Endothelial cell of umbilical vein (primary cell): ENCODE results near the gene TAF6. TPM values are rescaled to one million over a fixed set of nuclear protein-coding genes. Genes with fewer than 3 reads are reported as not detected.

Experiments
- BruUV-seq: library from RNA; stranded (reverse); fragments of 400-500 nt; replicated peaks from 2 replicates; lab custom pipeline; 2021; lab: Mats Ljungman, UMichigan
- CTCF ChIA-PET: fragments of 300-600, 350-600 bp; sonication (Branson Sonifier 250); formaldehyde crosslinking; loops from one replicate; lab custom pipeline; 2021; ENCODE audit warnings: antibody characterized with exemption, inconsistent platforms; lab: Charles Lee
- POLR2A ChIA-PET: fragments of 300-600, 350-600 bp; sonication (Branson Sonifier 250); formaldehyde crosslinking; loops from one replicate; lab custom pipeline; 2021; ENCODE audit warnings: antibody characterized with exemption, inconsistent platforms; lab: Charles Lee
- DNase-seq: peaks from one replicate; pipeline ENCODE4 v3.0.0-alpha.2; 2011; ENCODE audit warnings: low read depth, low spot score
- FAIRE-seq: peaks from 2 replicates; lab custom pipeline; 2011; peaks lifted over from hg19 to GRCh38; lab: Jason Lieb, UNC
- H2AFZ ChIP-seq: 2 replicates; pipeline ENCODE4 v1.6.0; 2012; ENCODE audit warnings: low read depth, low read length, control low read depth, inconsistent platforms
- H3K27ac ChIP-seq: 2 replicates; pipeline ENCODE4 v1.5.1; 2011; ENCODE audit warnings: low read depth, mild to moderate bottlenecking, control low read depth, low read length, moderate library complexity; ENCODE audit not compliant: insufficient read depth
- H3K27me3 ChIP-seq, 2 experiments: 2 replicates each; pipeline versions ENCODE4 v1.6.0 to v1.6.1; 2011; ENCODE audit warnings: low read length in 2 of 2, mixed read lengths in 1 of 2; ENCODE audit not compliant: control insufficient read depth in 2 of 2, insufficient read depth in 2 of 2
- H3K36me3 ChIP-seq, 2 experiments: 2 replicates in 1 of 2; 3 replicates in 1 of 2; pipeline ENCODE4 v1.5.1; 2011; ENCODE audit warnings: low read length in 2 of 2, mild to moderate bottlenecking in 1 of 2, moderate library complexity in 1 of 2; ENCODE audit not compliant: control insufficient read depth in 2 of 2, insufficient read depth in 2 of 2; ENCODE audit errors: extremely low read depth in 1 of 2
- H3K4me1 ChIP-seq: 3 replicates; pipeline ENCODE4 v1.5.1; 2011; ENCODE audit warnings: mild to moderate bottlenecking, low read length; ENCODE audit not compliant: control insufficient read depth, insufficient read depth; ENCODE audit errors: extremely low read depth
- H3K4me2 ChIP-seq: 2 replicates; pipeline ENCODE4 v1.6.1; 2011; ENCODE audit warnings: low read length, control low read depth, mixed read lengths; ENCODE audit not compliant: insufficient read depth
- H3K4me3 ChIP-seq, 3 experiments: fragments of 200-600 bp in 1 of 3; sonication (generic), shearing (Covaris generic) in 1 of 3; replicated peaks in 1 of 3; 2 replicates each; pipeline ENCODE4 v1.5.1; 2011 to 2016; ENCODE audit warnings: control low read depth in 3 of 3, low read length in 3 of 3, mild to moderate bottlenecking in 2 of 3, inconsistent platforms in 1 of 3, low read depth in 1 of 3, moderate library complexity in 1 of 3; ENCODE audit not compliant: insufficient read depth in 1 of 3
- H3K79me2 ChIP-seq: 2 replicates; pipeline ENCODE4 v1.6.0; 2012; ENCODE audit warnings: low read length, inconsistent platforms; ENCODE audit not compliant: control insufficient read depth, insufficient read depth
- H3K9ac ChIP-seq: replicated peaks from 2 replicates; pipeline ENCODE3; 2011; ENCODE audit warnings: low read length, control low read depth; ENCODE audit not compliant: insufficient read depth; ENCODE audit errors: extremely low read depth
- H3K9me1 ChIP-seq: replicated peaks from 3 replicates; pipeline ENCODE4 v1.6.0; 2011; ENCODE audit warnings: mild to moderate bottlenecking, low read length; ENCODE audit not compliant: control insufficient read depth, insufficient read depth; ENCODE audit errors: extremely low read depth
- H3K9me3 ChIP-seq: replicated peaks from 2 replicates; pipeline ENCODE4 v1.5.1; 2012; ENCODE audit warnings: low read length, inconsistent platforms; ENCODE audit not compliant: control insufficient read depth, insufficient read depth
- H4K20me1 ChIP-seq: replicated peaks from 2 replicates; pipeline ENCODE3; 2011; ENCODE audit warnings: mild to moderate bottlenecking, low read length; ENCODE audit not compliant: control insufficient read depth, insufficient read depth; ENCODE audit errors: extremely low read depth
- CTCF ChIP-seq, 2 donors: IDR thresholded peaks; 1 replicate in 1 of 2; 2 replicates in 1 of 2; pipeline ENCODE4 v1.5.1; 2011; ENCODE audit warnings: low read length in 2 of 2, mild to moderate bottlenecking in 2 of 2, moderate library complexity in 2 of 2, control low read depth in 1 of 2, inconsistent platforms in 1 of 2, low read depth in 1 of 2; ENCODE audit not compliant: insufficient read depth in 1 of 2; ENCODE audit errors: extremely low read depth in 1 of 2
- JUN ChIP-seq: IDR thresholded peaks from 2 replicates; pipeline ENCODE4 v1.6.1; 2011; ENCODE audit warnings: borderline replicate concordance, low read depth; ENCODE audit not compliant: insufficient read length, insufficient read depth
- MAX ChIP-seq: IDR thresholded peaks from 2 replicates; pipeline ENCODE4 v1.6.1; 2011; ENCODE audit not compliant: insufficient read depth, insufficient read length
- dilution Hi-C: fragments of 300-500 bp; cut with MboI; formaldehyde crosslinking; loops from one replicate; pipeline ENCODE4 v1.15.0; 2019; ENCODE audit warnings: low sequenced_read_pairs; ENCODE audit not compliant: extremely low pct_ligation_motif_present
- intact Hi-C: fragments of 100-400 bp; cut with micrococcal nuclease; formaldehyde crosslinking; loops from one replicate; pipeline ENCODE4 v1.10.0; 2022
- polyA plus RNA-seq, 4 experiments: library from polyadenylated mRNA; depleted of rRNA in 3 of 4; stranded (reverse) in 3 of 4; unstranded in 1 of 4; fragments of >200 nt; gene quantifications; 2 replicates each; pipeline versions ENCODE4 v1.2.1 to v1.2.3, GENCODE V29; 2011 to 2012; ENCODE audit warnings: missing spikeins in 1 of 4
- total RNA-seq: library from RNA; stranded (reverse); gene quantifications from 2 replicates; pipeline ENCODE4 v1.2.3, GENCODE V29; 2021

TAF6 gene
- total and polyA plus RNA-seq, 2 donors (not counting 3 experiments of a cell fraction or from before 2014, with no cell fraction given): 32.7 to 64.6 TPM

GRCh38 chr7:100082978-100083377 lies 36.2 kb downstream of the TAF6 start:
- TF ChIP-seq JUN: no peak
- TF ChIP-seq MAX: no peak
- no peak for TF ChIP-seq CTCF (IDR thresholded peaks at IDR 0.05; ENCODE audit: extremely low read depth in 1 of 2, insufficient read depth in 1 of 2, low read depth in 1 of 2, low read length in 2 of 2)
- Histone ChIP-seq H3K27me3 (no peaks in the 10 kb centered on the region), H2AFZ (peak overlapping the region; percentile 26), H3K79me2 (peaks cover 33% of the 10 kb centered on the region), H3K36me3 (peaks cover 0 to 7% of the 10 kb centered on the region in 2 experiments), H3K9ac (peak overlapping the region; percentile 36), H3K9me3 (no peaks in the 10 kb centered on the region), H3K4me3 (no peak overlapping the region), H4K20me1 (no peaks in the 10 kb centered on the region), H3K4me1 (peaks cover 27% of the 10 kb centered on the region), H3K27ac (peak overlapping the region; percentile 42), H3K9me1 (no peaks in the 10 kb centered on the region), H3K4me2 (no peak overlapping the region)
- BruUV-seq: no TSS peak
- DNase-seq: no peak
- POLR2A ChIA-PET: interaction anchor here (0.6 to 1.1 kb wide), 4 partner anchors 12 to 86 kb away, joined by 3 to 15 read pairs (median 4); partner anchors contain the start of genes AP4M1 and MCM7
- intact Hi-C loops: loop anchor here (10.0 kb wide), 1 partner anchor 168 kb away; the partner anchor contains the start of gene TRIM4
- CTCF ChIA-PET: interaction anchor here (0.6 to 1.9 kb wide), 13 partner anchors 7 to 170 kb away, joined by 3 to 17 read pairs (median 4); partner anchors contain the start of genes AP4M1, GJC3, MBLAC1 and MCM7
- dilution Hi-C loops: no loop called here
- no peak for FAIRE-seq
